ENCODE results near the gene ZNF22.

The ZNF22 gene

DNA sequence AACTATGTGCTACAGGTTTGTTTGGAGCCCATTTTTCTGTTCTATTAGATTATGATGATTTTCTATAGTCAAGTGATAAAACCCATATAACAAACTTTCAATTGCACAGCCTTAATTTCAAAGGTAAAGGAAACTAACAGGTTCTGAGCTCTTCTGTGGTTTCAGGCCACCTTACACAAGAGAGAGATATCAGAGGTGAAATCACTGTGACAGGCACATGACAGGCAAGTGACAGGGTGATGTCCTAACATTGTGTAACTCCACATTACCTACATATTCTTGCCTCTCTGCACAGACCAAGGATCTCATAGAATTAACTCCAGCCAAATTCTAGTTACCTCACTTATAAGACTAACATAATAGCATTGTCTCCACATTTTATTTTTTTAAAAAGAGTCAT is 35.0 kb downstream of the ZNF22 start:
- no peak for DNase-seq

GRCh38 chr10:45040921-45041542 is 40.3 kb downstream of the ZNF22 start:
- no peak for DNase-seq

GRCh38 chr10:45044290-45044689 is 43.6 kb downstream of the ZNF22 start:
- DNase-seq = no peak

DNA sequence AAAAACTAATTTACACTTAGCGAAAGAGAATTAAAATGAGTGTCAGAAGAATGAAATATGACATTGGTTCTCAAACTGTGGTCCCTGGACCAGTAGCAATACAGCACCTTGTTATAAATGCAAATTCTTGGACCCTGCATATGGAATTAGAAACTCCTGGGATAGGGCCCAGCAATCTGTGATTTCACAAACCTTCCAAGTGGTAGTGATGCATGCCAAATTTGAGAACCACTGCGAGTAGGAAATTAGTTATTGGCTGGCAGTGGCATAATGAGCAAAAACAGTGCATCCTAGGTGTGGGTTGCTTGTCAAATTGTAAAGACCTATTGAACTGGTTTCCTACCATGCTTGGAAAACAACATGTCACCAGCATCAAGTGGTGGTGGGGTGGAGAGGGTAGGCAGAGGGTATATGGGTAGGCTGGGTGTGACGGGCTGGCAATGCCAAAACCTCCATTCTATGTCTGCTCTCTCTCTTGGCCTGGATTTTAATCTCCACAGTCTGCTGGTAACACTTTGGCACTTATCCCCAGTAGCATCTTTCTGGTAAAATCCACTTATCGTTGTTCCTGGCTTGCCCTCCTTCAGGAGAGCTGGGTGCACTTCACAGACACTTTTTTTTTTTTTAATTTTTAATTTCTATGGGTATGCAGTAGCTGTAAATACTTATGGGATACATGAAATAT is 50.0 kb downstream of the ZNF22 start:
- DNase-seq = no peak

DNA sequence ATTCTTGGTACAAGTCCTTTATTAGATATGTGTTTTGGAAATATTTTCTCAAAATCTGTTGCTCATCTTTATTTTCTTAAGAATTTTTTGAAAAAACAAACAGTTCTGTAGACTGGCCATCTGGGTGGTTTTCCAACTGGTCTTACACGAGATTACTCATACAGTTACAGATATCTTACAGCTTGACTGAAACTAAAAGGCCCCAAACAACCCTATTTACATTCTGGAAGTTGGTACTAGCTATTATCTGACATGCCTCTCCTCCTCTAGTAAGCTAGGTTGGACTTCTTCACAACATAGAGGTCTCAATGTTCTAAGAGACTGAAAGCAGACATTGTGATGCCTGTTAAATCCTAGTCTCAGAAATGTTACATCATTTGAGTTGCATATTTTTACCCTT is 52.0 kb downstream of the ZNF22 start:
- no peak for DNase-seq

- DNase-seq = no peak
These were observed 52.9 kb downstream of the ZNF22 start for GRCh38 chr10:45053569-45054100.

Data from NCI-H1417 treated with DMSO at 0.1 percent for 48 hours (cell line).